Adrenal gland (tissue), 12 donors: Measurements from ENCODE around the gene MRPL36. TPM values are rescaled to one million over a fixed set of nuclear protein-coding genes. Genes with fewer than 3 reads are reported as not detected.

ENCODE experiments used
- DNase-seq, 7 donors: peaks; one replicate each; pipeline ENCODE4 v3.0.0-alpha.2; 2019 to 2020
- H3K27ac ChIP-seq, 5 donors: fragments of 200-600 bp; sonication (generic) in 4 of 5; 1 replicate in 3 of 5; 2 replicates in 2 of 5; pipeline versions ENCODE4 v1.5.1 to v1.8.0; 2016 to 2020; ENCODE audit warnings: mild to moderate bottlenecking in 1 of 5
- H3K27me3 ChIP-seq: fragments of 200-600 bp; 2 replicates; pipeline ENCODE4 v1.8.0; 2021
- H3K36me3 ChIP-seq, 2 donors: fragments of 200-600 bp; replicated peaks in 1 of 2; 1 replicate in 1 of 2; 2 replicates in 1 of 2; pipeline versions ENCODE4 v1.5.1 to v1.8.0; 2018 to 2022
- H3K4me1 ChIP-seq, 2 donors: fragments of 200-600 bp; replicated peaks in 1 of 2; 1 replicate in 1 of 2; 2 replicates in 1 of 2; pipeline versions ENCODE4 v1.5.1 to v1.8.0; 2018 to 2021
- H3K4me3 ChIP-seq, 4 donors: fragments of 200-600 bp; sonication (generic) in 3 of 4; one replicate each; pipeline ENCODE4 v1.5.1; 2016 to 2018
- H3K9me3 ChIP-seq, 3 donors: fragments of 200-600 bp; sonication (generic) in 1 of 3; replicated peaks in 1 of 3; 1 replicate in 2 of 3; 2 replicates in 1 of 3; pipeline versions ENCODE4 v1.5.1 to v1.8.0; 2016 to 2021
- POLR2A ChIP-seq, 2 donors: fragments of 450-650 bp; IDR thresholded peaks; one replicate each; pipeline ENCODE4 v1.6.1; 2017; ENCODE audit warnings: antibody characterized with exemption in 2 of 2, mild to moderate bottlenecking in 2 of 2, moderate library complexity in 1 of 2
- WGBS, 4 donors: extraction: QIAGEN DNeasy Blood & Tissue Kit in 2 of 4; methylation state at CpG; one replicate each; pipeline versions ENCODE4 v1.1.5 to v1.1.7; 2013 to 2017; 5-methylcytosine and 5-hydroxymethylcytosine counted together
- intact Hi-C, 2 donors: fragments of 100-400 bp; cut with DNase I; formaldehyde crosslinking; loops; one replicate each; pipeline versions ENCODE4 v1.14.1 to v1.15.0; 2022 to 2023
- polyA plus RNA-seq, 3 donors: library from polyadenylated mRNA; stranded (reverse); fragments of 200-250 nt in 2 of 3; fragments of 350-450 nt in 1 of 3; fragmentation: Illumina TruSeq in 1 of 3; extraction: RNeasy Lipid Tissue Mini Kit (QIAGEN cat#74804) in 1 of 3; gene quantifications; one replicate each; pipeline ENCODE4 v1.2.3, GENCODE V29; 2013 to 2014
- total RNA-seq, 9 donors: library from RNA; depleted of rRNA in 4 of 9; stranded (reverse); fragments of >200 nt in 4 of 9; fragments of 120-200 nt in 1 of 9; fragmentation: NEBNext Ultra II Directional in 1 of 9; extraction: Animal tissue kit (Norgen Biotek cat#: 25700) in 1 of 9; gene quantifications; one replicate each; pipeline versions ENCODE4 v1.1.0 to v1.2.4, GENCODE V29; 2013 to 2023
- TF ChIP-seq, protein P1 (sequence below), 6 experiments: fragments of 450-650 bp in 4 of 6; fragments of 200-600 bp in 2 of 6; sonication (generic) in 1 of 6; IDR thresholded peaks; 1 replicate in 5 of 6; 2 replicates in 1 of 6; pipeline versions ENCODE4 v1.5.1 to v1.8.0; 2016 to 2021; ENCODE audit warnings: antibody characterized with exemption in 6 of 6, mild to moderate bottlenecking in 2 of 6, moderate library complexity in 1 of 6
- donor health status: healthy with polysubstance abuse.
- donor health status: Bipolar disorder and iron deficiency.
- donor health status: DM: yes; HTN: yes; CAD: no.
- donor health status: DM: no; HTN: no; CAD: no.
- donor health status: DM: no; HTN: no; CAD: no.
- donor health status: DM: yes; HTN: yes; CAD: no.

MRPL36 gene
- total and polyA plus RNA-seq, 12 donors: 23.3 to 97.4 (median 61.3) TPM

GRCh38 chr5:1793966-1794900 is 5.4 kb downstream of the MRPL36 start:
- WGBS, 4 donors: 83 to 90% (median 86%) methylated on average over 26 to 33 of the region's 33 CpGs
- peaks cover 0 to 25% of the 10 kb centered on the region in 2 donors for H3K36me3 ChIP-seq
- DNase-seq: no peak
- intact Hi-C loops: no loop called here
- TF ChIP-seq POLR2A (IDR thresholded peaks at IDR 0.05): no peak
- TF ChIP-seq, protein P1, sequence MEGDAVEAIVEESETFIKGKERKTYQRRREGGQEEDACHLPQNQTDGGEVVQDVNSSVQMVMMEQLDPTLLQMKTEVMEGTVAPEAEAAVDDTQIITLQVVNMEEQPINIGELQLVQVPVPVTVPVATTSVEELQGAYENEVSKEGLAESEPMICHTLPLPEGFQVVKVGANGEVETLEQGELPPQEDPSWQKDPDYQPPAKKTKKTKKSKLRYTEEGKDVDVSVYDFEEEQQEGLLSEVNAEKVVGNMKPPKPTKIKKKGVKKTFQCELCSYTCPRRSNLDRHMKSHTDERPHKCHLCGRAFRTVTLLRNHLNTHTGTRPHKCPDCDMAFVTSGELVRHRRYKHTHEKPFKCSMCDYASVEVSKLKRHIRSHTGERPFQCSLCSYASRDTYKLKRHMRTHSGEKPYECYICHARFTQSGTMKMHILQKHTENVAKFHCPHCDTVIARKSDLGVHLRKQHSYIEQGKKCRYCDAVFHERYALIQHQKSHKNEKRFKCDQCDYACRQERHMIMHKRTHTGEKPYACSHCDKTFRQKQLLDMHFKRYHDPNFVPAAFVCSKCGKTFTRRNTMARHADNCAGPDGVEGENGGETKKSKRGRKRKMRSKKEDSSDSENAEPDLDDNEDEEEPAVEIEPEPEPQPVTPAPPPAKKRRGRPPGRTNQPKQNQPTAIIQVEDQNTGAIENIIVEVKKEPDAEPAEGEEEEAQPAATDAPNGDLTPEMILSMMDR (IDR thresholded peaks at IDR 0.05): no peak
- H3K4me3 ChIP-seq: no peak overlapping the region
- H3K27me3 ChIP-seq: no peaks in the 10 kb centered on the region
- H3K27ac ChIP-seq: no peak overlapping the region
- peaks cover 4 to 6% of the 10 kb centered on the region in 2 donors for H3K4me1 ChIP-seq
- no peaks in the 10 kb centered on the region for H3K9me3 ChIP-seq

DNA sequence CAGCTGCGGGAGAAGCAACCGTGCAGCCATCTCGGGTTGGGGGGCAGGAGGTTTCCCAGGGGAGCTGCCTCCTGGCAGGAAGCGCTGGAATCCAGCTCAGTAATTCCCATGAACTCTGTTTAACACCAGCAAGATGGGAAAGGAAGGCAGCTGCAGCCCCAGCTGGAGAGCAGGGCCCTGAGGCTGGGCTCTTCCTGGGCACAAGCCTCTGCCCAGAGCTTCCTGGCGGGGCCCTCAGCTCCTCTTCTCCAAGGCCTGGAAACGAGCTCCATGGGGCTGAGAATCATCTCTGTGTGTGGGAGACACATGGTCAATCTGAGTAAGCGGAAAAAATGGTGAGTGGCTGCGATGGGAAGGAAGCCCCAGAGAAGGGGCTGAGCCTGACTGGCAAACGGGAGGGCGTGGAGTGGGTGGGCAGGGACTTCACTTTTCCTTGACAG is 6.3 kb downstream of the MRPL36 start:
- no peak for TF ChIP-seq POLR2A (IDR thresholded peaks at IDR 0.05)
- TF ChIP-seq, protein P1 (IDR thresholded peaks at IDR 0.05): no peak
- H3K4me3 ChIP-seq: no peak overlapping the region
- H3K4me1 ChIP-seq: no peaks in the 10 kb centered on the region
- no peaks in the 10 kb centered on the region for H3K9me3 ChIP-seq
- no peak overlapping the region for H3K27ac ChIP-seq
- WGBS, 4 donors: 66 to 76% (median 72%) methylated on average over 9 to 10 of the region's 10 CpGs
- H3K36me3 ChIP-seq: peaks cover 0 to 23% of the 10 kb centered on the region in 2 donors
- H3K27me3 ChIP-seq: no peaks in the 10 kb centered on the region
- intact Hi-C loops: no loop called here
- no peak for DNase-seq

- intact Hi-C loops: no loop called here
- WGBS, 4 donors: 72 to 79% (median 74%) methylated on average over 7 to 8 of the region's 8 CpGs
- Histone ChIP-seq H3K4me3 (no peak overlapping the region), H3K27me3 (no peaks in the 10 kb centered on the region), H3K27ac (no peak overlapping the region), H3K36me3 (peaks cover 0 to 19% of the 10 kb centered on the region in 2 donors), H3K9me3 (no peaks in the 10 kb centered on the region), H3K4me1 (no peaks in the 10 kb centered on the region)
- DNase-seq: no peak
- TF ChIP-seq POLR2A (IDR thresholded peaks at IDR 0.05): no peak
- TF ChIP-seq, protein P1 (IDR thresholded peaks at IDR 0.05): no peak
Observed at GRCh38 chr5:1792842-1793266, 6.8 kb downstream of the MRPL36 start.

GRCh38 chr5:1791176-1791575 is 8.5 kb downstream of the MRPL36 start:
- no peak for TF ChIP-seq POLR2A (IDR thresholded peaks at IDR 0.05)
- TF ChIP-seq, protein P1 (IDR thresholded peaks at IDR 0.05): no peak
- Histone ChIP-seq H3K9me3 (no peaks in the 10 kb centered on the region), H3K4me3 (no peak overlapping the region), H3K27ac (no peak overlapping the region), H3K36me3 (peaks cover 0 to 2% of the 10 kb centered on the region in 2 donors), H3K27me3 (peaks cover 3% of the 10 kb centered on the region), H3K4me1 (no peaks in the 10 kb centered on the region)
- DNase-seq: no peak
- intact Hi-C loops: no loop called here
- WGBS, 4 donors: 46 to 70% (median 69%) methylated on average over 3 of the region's 3 CpGs
